H1 (cell line): ENCODE data around the gene PYGL. TPM values are rescaled to one million over a fixed set of nuclear protein-coding genes. Genes with fewer than 3 reads are reported as not detected.
A peak's percentile ranks its signal among the peaks of the same experiment; 100 is the strongest.

Source experiments
- CTCF ChIA-PET: fragments of 300-600 bp; sonication (Branson Sonifier 250); formaldehyde crosslinking; loops from one replicate; lab custom pipeline; 2021; ENCODE audit not compliant: partially characterized antibody; lab: Charles Lee
- POLR2A ChIA-PET: fragments of 300-600 bp; sonication (Branson Sonifier 250); formaldehyde crosslinking; loops from one replicate; lab custom pipeline; 2021; ENCODE audit warnings: inconsistent platforms; ENCODE audit not compliant: partially characterized antibody; lab: Charles Lee
- DNase-seq, 2 experiments: peaks; one replicate each; pipeline versions ENCODE4 v3.0.0 to v3.0.0-alpha.2; 2010 to 2022; ENCODE audit warnings: low spot score in 2 of 2, low read depth in 1 of 2, mixed read lengths in 1 of 2
- FAIRE-seq: peaks from 2 replicates; lab custom pipeline; 2011; peaks lifted over from hg19 to GRCh38; lab: Jason Lieb, UNC
- H2AFZ ChIP-seq: 2 replicates; pipeline ENCODE4 v1.8.1; 2012; ENCODE audit warnings: low read length, inconsistent platforms
- H2AK5ac ChIP-seq: 2 replicates; pipeline ENCODE4 v1.6.1; 2013; ENCODE audit warnings: low read depth, low read length
- H2BK120ac ChIP-seq: replicated peaks from 2 replicates; pipeline ENCODE3; 2013; ENCODE audit warnings: low read depth, low read length, inconsistent platforms
- H2BK12ac ChIP-seq: 2 replicates; pipeline ENCODE4 v1.6.1; 2013; ENCODE audit warnings: low read depth, low read length
- H2BK15ac ChIP-seq: 2 replicates; pipeline ENCODE4 v1.6.1; 2013; ENCODE audit warnings: low read length
- H2BK20ac ChIP-seq: 2 replicates; pipeline ENCODE4 v1.6.1; 2013; ENCODE audit warnings: low read length
- H2BK5ac ChIP-seq: 2 replicates; pipeline ENCODE4 v1.6.1; 2013; ENCODE audit warnings: low read depth, low read length
- H3K14ac ChIP-seq: 2 replicates; pipeline ENCODE4 v1.6.1; 2013; ENCODE audit warnings: inconsistent platforms; ENCODE audit not compliant: insufficient read length
- H3K18ac ChIP-seq: 2 replicates; pipeline ENCODE4 v1.6.1; 2013; ENCODE audit warnings: low read length; ENCODE audit errors: extremely low read depth
- H3K23ac ChIP-seq: 2 replicates; pipeline ENCODE4 v1.6.1; 2013; ENCODE audit warnings: inconsistent platforms; ENCODE audit not compliant: insufficient read length
- H3K23me2 ChIP-seq: 2 replicates; pipeline ENCODE4 v1.6.1; 2013; ENCODE audit warnings: low read depth, low read length
- H3K27ac ChIP-seq: 2 replicates; pipeline ENCODE4 v1.6.1; 2011; ENCODE audit warnings: low read depth, low read length, inconsistent platforms
- H3K27me3 ChIP-seq, 4 experiments: replicated peaks in 1 of 4; 1 replicate in 1 of 4; 2 replicates in 3 of 4; pipeline versions ENCODE4 v1.6.1 to v1.8.1; 2011 to 2013; ENCODE audit warnings: low read length in 3 of 4, mild to moderate bottlenecking in 3 of 4, inconsistent platforms in 2 of 4, mixed read lengths in 2 of 4, moderate library complexity in 1 of 4; ENCODE audit not compliant: control insufficient read depth in 3 of 4, insufficient read depth in 3 of 4; ENCODE audit errors: extremely low read depth in 1 of 4
- H3K36me3 ChIP-seq, 4 experiments: 2 replicates each; pipeline versions ENCODE4 v1.6.1 to v1.8.1; 2011 to 2013; ENCODE audit warnings: mild to moderate bottlenecking in 4 of 4, low read length in 3 of 4, moderate library complexity in 2 of 4, control low read depth in 1 of 4, inconsistent platforms in 1 of 4; ENCODE audit not compliant: insufficient read depth in 4 of 4, control insufficient read depth in 2 of 4
- H3K4ac ChIP-seq: replicated peaks from 2 replicates; pipeline ENCODE3; 2013; ENCODE audit warnings: low read length, low read depth, mixed read lengths, inconsistent platforms; ENCODE audit not compliant: insufficient read length
- H3K4me1 ChIP-seq, 4 experiments: replicated peaks in 1 of 4; 1 replicate in 1 of 4; 2 replicates in 3 of 4; pipeline versions ENCODE4 v1.6.1 to v1.8.1; 2011 to 2013; ENCODE audit warnings: low read length in 3 of 4, inconsistent platforms in 2 of 4, mixed read lengths in 1 of 4; ENCODE audit not compliant: insufficient read depth in 4 of 4, control insufficient read depth in 3 of 4
- H3K4me2 ChIP-seq, 2 experiments: 2 replicates each; pipeline versions ENCODE4 v1.6.1 to v1.8.1; 2011 to 2013; ENCODE audit warnings: low read depth in 2 of 2, low read length in 2 of 2, control low read depth in 1 of 2, inconsistent platforms in 1 of 2, mild to moderate bottlenecking in 1 of 2; ENCODE audit not compliant: insufficient read depth in 1 of 2
- H3K4me3 ChIP-seq, 4 experiments: fragments of 200-600, 300-600 bp in 1 of 4; sonication (generic), shearing (Covaris generic), sonication (Bioruptor Twin) in 1 of 4; 2 replicates each; pipeline versions ENCODE4 v1.5.1 to v1.8.1; 2011 to 2016; ENCODE audit warnings: low read length in 4 of 4, low read depth in 3 of 4, control low read depth in 2 of 4, inconsistent platforms in 2 of 4, mild to moderate bottlenecking in 2 of 4, mixed read lengths in 1 of 4, moderate library complexity in 1 of 4; ENCODE audit not compliant: insufficient read depth in 2 of 4; ENCODE audit errors: extremely low read depth in 1 of 4
- H3K56ac ChIP-seq: replicated peaks from 2 replicates; pipeline ENCODE3; 2013; ENCODE audit warnings: low read depth, mild to moderate bottlenecking, mixed read lengths, low read length, inconsistent platforms; ENCODE audit not compliant: insufficient read length
- H3K79me1 ChIP-seq: 2 replicates; pipeline ENCODE4 v1.6.1; 2013; ENCODE audit warnings: low read depth, low read length, control low read depth
- H3K79me2 ChIP-seq, 2 experiments: 2 replicates each; pipeline versions ENCODE4 v1.6.1 to v1.8.1; 2012 to 2013; ENCODE audit warnings: low read length in 2 of 2, mild to moderate bottlenecking in 2 of 2, inconsistent platforms in 1 of 2; ENCODE audit not compliant: insufficient read depth in 2 of 2, control insufficient read depth in 1 of 2
- H3K9ac ChIP-seq, 4 experiments: replicated peaks in 1 of 4; 1 replicate in 1 of 4; 2 replicates in 3 of 4; pipeline versions ENCODE4 v1.6.1 to v1.8.1; 2011 to 2013; ENCODE audit warnings: low read depth in 3 of 4, low read length in 3 of 4, control low read depth in 2 of 4, mild to moderate bottlenecking in 2 of 4, moderate library complexity in 2 of 4, inconsistent platforms in 1 of 4; ENCODE audit errors: extremely low read depth in 1 of 4
- H3K9me3 ChIP-seq, 2 experiments: 2 replicates each; pipeline versions ENCODE4 v1.6.1 to v1.8.1; 2012 to 2013; ENCODE audit warnings: mild to moderate bottlenecking in 2 of 2, moderate library complexity in 2 of 2, control low read depth in 1 of 2, inconsistent platforms in 1 of 2, low read depth in 1 of 2, low read length in 1 of 2, mixed read lengths in 1 of 2; ENCODE audit not compliant: insufficient read depth in 2 of 2
- H4K20me1 ChIP-seq, 2 experiments: replicated peaks in 1 of 2; 2 replicates each; pipeline versions ENCODE3 to v1.8.1; 2011 to 2013; ENCODE audit warnings: inconsistent platforms in 2 of 2, low read length in 2 of 2, mild to moderate bottlenecking in 1 of 2; ENCODE audit not compliant: insufficient read depth in 2 of 2, control insufficient read depth in 1 of 2
- H4K5ac ChIP-seq: 2 replicates; pipeline ENCODE4 v1.6.1; 2013; ENCODE audit warnings: low read length, low read depth, mixed read lengths, inconsistent platforms; ENCODE audit not compliant: insufficient read length
- H4K8ac ChIP-seq: 2 replicates; pipeline ENCODE4 v1.8.0; 2013; ENCODE audit warnings: mild to moderate bottlenecking, moderate library complexity, low read length, inconsistent platforms; ENCODE audit not compliant: insufficient read depth; ENCODE audit errors: extremely low read depth
- H4K91ac ChIP-seq: replicated peaks from 2 replicates; pipeline ENCODE3; 2013; ENCODE audit warnings: low read length, mixed read lengths, inconsistent platforms; ENCODE audit not compliant: insufficient read length
- CTCF ChIP-seq, 3 experiments: IDR thresholded peaks; 1 replicate in 2 of 3; 2 replicates in 1 of 3; pipeline versions ENCODE4 v1.5.1 to v1.6.1; 2011; ENCODE audit warnings: low read length in 3 of 3, mild to moderate bottlenecking in 3 of 3, inconsistent platforms in 2 of 3, low read depth in 1 of 3, moderate library complexity in 1 of 3; ENCODE audit not compliant: insufficient read depth in 1 of 3; ENCODE audit errors: control extremely low read depth in 1 of 3
- GTF2F1 ChIP-seq: IDR thresholded peaks from 2 replicates; pipeline ENCODE4 v1.6.1; 2012; ENCODE audit warnings: low read depth, low read length, improper control_type of control experiment, borderline replicate concordance
- WGBS, 2 experiments: shearing (Covaris generic) in 1 of 2; methylation state at CpG; one replicate each; pipeline versions ENCODE4 v1.1.6 to v1.1.7; 2013 to 2015; ENCODE audit warnings: low lambda C conversion rate in 2 of 2, mixed read lengths in 2 of 2, inconsistent platforms in 1 of 2, low coverage in 1 of 2, missing lambda C conversion rate in 1 of 2; ENCODE audit not compliant: insufficient replicate concordance in 2 of 2, insufficient coverage in 1 of 2, insufficient read length in 1 of 2; ENCODE audit errors: extremely low coverage in 1 of 2, missing lambda C conversion rate in 1 of 2; 5-methylcytosine and 5-hydroxymethylcytosine counted together
- polyA plus RNA-seq, 7 experiments: library from polyadenylated mRNA; depleted of rRNA in 3 of 7; stranded (reverse) in 5 of 7; unstranded in 2 of 7; fragments of >200 nt in 5 of 7; fragments of 200-250 nt in 2 of 7; gene quantifications; 1 replicate in 5 of 7; 2 replicates in 1 of 7; 4 replicates in 1 of 7; pipeline versions ENCODE4 v1.2.1 to v1.2.3, GENCODE V29; 2011 to 2013; ENCODE audit warnings: missing spikeins in 2 of 7, mixed read lengths in 2 of 7
- total RNA-seq: library from RNA; stranded (reverse); fragmentation: NEBNext Ultra II Directional; extraction: Animal tissue kit (Norgen Biotek cat#: 25700); gene quantifications from 2 replicates; pipeline ENCODE4 v1.2.1, GENCODE V29; 2021

PYGL gene
- total and polyA plus RNA-seq, 2 of the 8 experiments (the other 6 are each of a cell fraction or from before 2014, with no cell fraction given), result 26.1 to 50.5 TPM

GRCh38 chr14:50855558-50855957 is 88.7 kb downstream of the PYGL start:
- H3K4me3 ChIP-seq, result no peak overlapping the region
- H3K23ac ChIP-seq, result no peak overlapping the region
- H2AFZ ChIP-seq, result peak overlapping the region; percentile 3; the same call in 1 of the 2 replicates
- no peak overlapping the region for H3K4me2 ChIP-seq
- CTCF ChIA-PET, result interaction anchor here (1.3 to 7.3 kb wide), 4 partner anchors 9 to 97 kb away, joined by 3 to 58 read pairs (median 6); no protein-coding TSS in a partner anchor
- no peak overlapping the region for H4K8ac ChIP-seq
- H3K14ac ChIP-seq, result no peak overlapping the region
- H2BK5ac ChIP-seq, result no peak overlapping the region
- H3K4ac ChIP-seq, result no peak overlapping the region
- H3K4me1 ChIP-seq, result peaks cover 0 to 7% (median 4%) of the 10 kb centered on the region in 4 experiments; a peak in 4 of 7 replicates
- no peak overlapping the region for H2BK120ac ChIP-seq
- H3K79me2 ChIP-seq, result no peaks in the 10 kb centered on the region
- H3K18ac ChIP-seq, result no peak overlapping the region
- H2AK5ac ChIP-seq, result no peak overlapping the region
- no peak overlapping the region; the same call in 1 of the 2 replicates for H2BK12ac ChIP-seq
- H3K27me3 ChIP-seq, result no peaks in the 10 kb centered on the region
- no peaks in the 10 kb centered on the region for H3K36me3 ChIP-seq
- POLR2A ChIA-PET, result no interaction called here
- no peaks in the 10 kb centered on the region for H3K79me1 ChIP-seq
- DNase-seq (no peak), FAIRE-seq (no peak)
- no peak overlapping the region for H3K27ac ChIP-seq
- H4K91ac ChIP-seq, result no peak overlapping the region
- no peaks in the 10 kb centered on the region for H3K9me3 ChIP-seq
- no peak overlapping the region for H4K5ac ChIP-seq
- H4K20me1 ChIP-seq, result no peaks in the 10 kb centered on the region
- H3K56ac ChIP-seq, result no peak overlapping the region
- no peak overlapping the region for H3K9ac ChIP-seq
- H3K23me2 ChIP-seq, result no peaks in the 10 kb centered on the region; the same call in 1 of the 2 replicates
- 0 out of 2 replicates have a peak overlapping the region, but pooled peaks have one; percentile 18 for H2BK20ac ChIP-seq
- no peak overlapping the region; the same call in 1 of the 2 replicates for H2BK15ac ChIP-seq
- 48% methylated on average over 1 of the region's 1 CpG; no CpG with 5 or more reads in 1 of the 2 experiments for WGBS, 2 experiments
- TF ChIP-seq GTF2F1 (no peak), CTCF (IDR thresholded peaks at IDR 0.05; ENCODE audit: control extremely low read depth in 1 of 3, insufficient read depth in 1 of 3, low read depth in 1 of 3, low read length in 3 of 3) (peak in 1 of 3 experiments; percentile 34; a peak in 1 of 4 replicates)
